ENCODE measurements around the gene ARHGAP20. TPM values are rescaled to one million over a fixed set of nuclear protein-coding genes. Genes with fewer than 3 reads are reported as not detected.

ARHGAP20 gene
- total RNA-seq, 2 experiments from 2014 or later, result 0.11 to 0.14 TPM

DNA sequence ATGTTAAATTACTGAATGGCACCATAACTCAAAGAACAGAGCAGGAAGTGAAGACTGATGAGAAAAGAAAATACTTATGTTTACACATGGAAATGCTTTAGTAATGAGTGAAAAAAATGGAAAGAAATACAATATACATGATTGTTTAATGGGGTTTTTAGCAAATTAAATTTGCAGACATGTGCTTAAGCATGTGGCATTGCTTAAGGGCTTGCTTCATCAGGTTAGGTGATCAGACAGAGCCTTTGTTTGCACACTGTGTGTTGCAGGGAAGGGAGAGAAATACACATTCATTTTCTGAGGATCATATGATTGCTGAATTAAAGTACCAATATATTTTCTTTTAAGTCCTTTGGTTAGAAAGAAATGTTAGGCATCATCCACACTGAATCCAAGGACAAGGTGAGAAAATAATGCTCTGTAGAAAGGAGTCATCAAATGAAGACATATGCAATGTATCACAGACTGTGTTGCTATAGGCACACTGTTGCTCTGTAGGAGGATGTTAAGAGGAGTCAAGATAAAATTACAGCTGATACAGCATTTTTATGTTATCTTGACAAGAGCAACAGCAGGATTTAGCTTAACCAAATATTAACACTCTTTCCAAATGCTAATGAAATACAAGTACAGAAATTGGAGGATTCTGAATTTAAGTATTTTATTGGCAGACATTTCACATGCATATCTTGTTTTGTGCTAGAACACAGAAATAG is 23.4 kb upstream of the ARHGAP20 start:
- POLR2A ChIA-PET, result no interaction called here
- H3K27ac Mint-ChIP-seq, result no peak overlapping the region
- peaks cover 18% of the 10 kb centered on the region for H3K27me3 Mint-ChIP-seq
- no peak for ATAC-seq (ENCODE audit: low read depth)
- no peaks in the 10 kb centered on the region for H3K36me3 Mint-ChIP-seq
- no peak overlapping the region for H3K4me3 Mint-ChIP-seq
- no peaks in the 10 kb centered on the region for H3K9me3 Mint-ChIP-seq
- DNase-seq, result no peak
- H3K4me1 Mint-ChIP-seq, result no peaks in the 10 kb centered on the region

DNA sequence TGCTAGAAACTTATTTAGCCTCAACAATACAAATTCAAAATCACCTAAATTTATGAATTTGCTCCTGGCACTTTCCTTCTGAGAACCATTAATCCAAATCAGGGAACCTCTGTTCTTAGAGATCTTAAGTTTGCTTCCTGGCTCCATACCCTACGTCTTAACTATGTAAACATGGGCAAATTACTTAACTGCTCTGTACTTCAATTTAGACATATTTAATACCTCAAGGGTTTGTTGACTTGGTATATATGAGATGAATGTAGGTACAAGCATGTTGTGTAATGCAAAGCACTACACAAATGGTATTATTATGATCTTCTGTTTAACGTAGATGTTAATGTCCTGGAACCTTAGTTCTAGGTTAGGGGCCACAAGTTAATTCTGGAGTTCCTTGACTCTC is 22.6 kb upstream of the ARHGAP20 start:
- Mint-ChIP-seq H3K9me3 (no peaks in the 10 kb centered on the region), H3K4me3 (no peak overlapping the region), H3K4me1 (no peaks in the 10 kb centered on the region), H3K36me3 (no peaks in the 10 kb centered on the region), H3K27ac (no peak overlapping the region), H3K27me3 (peaks cover 18% of the 10 kb centered on the region)
- ATAC-seq (ENCODE audit: low read depth), result no peak
- DNase-seq, result no peak
- POLR2A ChIA-PET, result no interaction called here

DNA sequence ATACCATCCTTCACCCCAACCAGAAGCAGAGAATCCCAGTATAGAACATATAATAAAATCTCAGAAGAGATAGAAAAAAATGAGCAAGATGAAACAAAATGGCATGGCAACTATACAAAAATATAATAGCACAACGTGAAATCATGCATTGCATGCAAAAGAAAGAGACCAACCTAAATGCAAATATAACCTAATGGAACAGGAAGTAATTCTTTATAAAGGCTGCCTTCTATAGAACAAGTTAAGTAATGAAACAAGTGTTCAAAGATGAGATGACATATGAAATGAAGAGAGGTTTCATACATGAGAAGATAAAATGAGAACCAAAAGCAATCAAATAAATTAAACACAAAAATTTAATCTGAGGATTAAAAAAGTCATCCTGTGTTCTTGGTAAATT is 18.5 kb upstream of the ARHGAP20 start:
- POLR2A ChIA-PET, result no interaction called here
- Mint-ChIP-seq H3K4me1 (no peaks in the 10 kb centered on the region), H3K27me3 (peaks cover 14% of the 10 kb centered on the region), H3K4me3 (no peak overlapping the region), H3K27ac (no peak overlapping the region), H3K9me3 (no peaks in the 10 kb centered on the region), H3K36me3 (no peaks in the 10 kb centered on the region)
- ATAC-seq (ENCODE audit: low read depth) (no peak), DNase-seq (no peak)

DNA sequence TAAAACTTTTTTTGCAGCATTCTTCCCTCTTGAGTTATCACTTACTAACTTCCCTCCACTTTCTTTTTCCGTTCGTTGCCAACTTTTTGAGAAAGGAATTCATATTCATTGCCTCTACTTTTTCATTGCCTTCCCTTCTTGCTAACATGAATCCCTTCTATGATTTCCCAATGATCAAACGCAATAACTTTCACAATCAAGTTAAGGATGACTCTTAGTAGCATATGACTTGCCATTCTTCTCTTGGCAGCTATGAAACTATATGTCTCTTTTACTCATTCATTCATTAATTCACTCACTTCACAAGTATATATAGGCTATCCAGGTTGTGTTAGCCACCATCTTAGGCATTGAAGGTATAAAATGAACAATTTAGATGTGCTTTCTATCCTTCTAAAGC is 16.6 kb upstream of the ARHGAP20 start:
- no peaks in the 10 kb centered on the region for H3K9me3 Mint-ChIP-seq
- peaks cover 5% of the 10 kb centered on the region for H3K27me3 Mint-ChIP-seq
- POLR2A ChIA-PET, result no interaction called here
- no peak overlapping the region for H3K27ac Mint-ChIP-seq
- no peaks in the 10 kb centered on the region for H3K4me1 Mint-ChIP-seq
- ATAC-seq (ENCODE audit: low read depth), result no peak
- no peak for DNase-seq
- H3K4me3 Mint-ChIP-seq, result no peak overlapping the region
- no peaks in the 10 kb centered on the region for H3K36me3 Mint-ChIP-seq

DNA sequence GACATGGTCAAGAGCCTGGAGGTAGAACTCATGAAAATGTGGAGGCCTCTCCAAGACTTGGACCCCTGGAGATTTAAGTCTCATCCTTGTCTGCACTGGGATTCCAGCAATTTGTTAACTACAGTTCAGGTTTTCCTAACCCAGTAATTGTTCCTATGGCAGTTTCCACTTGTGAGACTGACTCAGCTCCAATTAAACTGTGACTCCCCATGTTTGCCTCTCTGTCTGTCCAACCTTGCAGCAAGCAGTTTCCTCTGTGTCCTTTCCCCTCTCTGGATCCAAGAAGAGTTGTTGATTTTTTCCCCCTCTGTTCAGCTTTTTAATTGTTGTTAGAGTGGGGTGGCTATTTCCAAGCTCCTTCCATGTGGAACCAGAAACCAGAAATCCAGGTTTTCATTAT is 16.2 kb upstream of the ARHGAP20 start:
- POLR2A ChIA-PET, result no interaction called here
- H3K27me3 Mint-ChIP-seq, result peaks cover 5% of the 10 kb centered on the region
- no peak overlapping the region for H3K27ac Mint-ChIP-seq
- H3K4me3 Mint-ChIP-seq, result no peak overlapping the region
- DNase-seq, result no peak
- H3K36me3 Mint-ChIP-seq, result no peaks in the 10 kb centered on the region
- no peak for ATAC-seq (ENCODE audit: low read depth)
- H3K4me1 Mint-ChIP-seq, result no peaks in the 10 kb centered on the region
- no peaks in the 10 kb centered on the region for H3K9me3 Mint-ChIP-seq

DNA sequence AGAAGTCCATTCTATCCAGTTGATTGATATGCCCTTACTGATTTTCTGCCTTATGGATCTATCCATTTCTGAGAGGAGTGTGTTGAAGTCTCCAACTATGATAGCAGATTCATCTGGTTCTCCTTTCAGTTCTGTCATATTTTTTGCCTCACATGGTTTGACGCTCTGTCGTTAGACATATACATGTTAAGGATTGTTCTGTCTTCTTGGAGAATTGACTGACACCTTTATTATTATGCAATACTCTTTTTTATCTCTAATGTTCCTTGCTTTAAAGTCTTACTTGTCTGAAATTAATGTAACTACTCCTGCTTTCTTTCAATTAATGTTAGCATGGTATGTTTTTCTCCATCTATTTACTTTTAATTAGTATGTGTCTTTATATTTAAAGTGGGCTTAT is 12.1 kb upstream of the ARHGAP20 start:
- no peak for ATAC-seq (ENCODE audit: low read depth)
- Mint-ChIP-seq H3K27ac (no peak overlapping the region), H3K4me3 (no peak overlapping the region), H3K27me3 (peaks cover 9% of the 10 kb centered on the region), H3K9me3 (no peaks in the 10 kb centered on the region), H3K36me3 (no peaks in the 10 kb centered on the region), H3K4me1 (no peaks in the 10 kb centered on the region)
- no peak for DNase-seq
- POLR2A ChIA-PET, result no interaction called here

DNA sequence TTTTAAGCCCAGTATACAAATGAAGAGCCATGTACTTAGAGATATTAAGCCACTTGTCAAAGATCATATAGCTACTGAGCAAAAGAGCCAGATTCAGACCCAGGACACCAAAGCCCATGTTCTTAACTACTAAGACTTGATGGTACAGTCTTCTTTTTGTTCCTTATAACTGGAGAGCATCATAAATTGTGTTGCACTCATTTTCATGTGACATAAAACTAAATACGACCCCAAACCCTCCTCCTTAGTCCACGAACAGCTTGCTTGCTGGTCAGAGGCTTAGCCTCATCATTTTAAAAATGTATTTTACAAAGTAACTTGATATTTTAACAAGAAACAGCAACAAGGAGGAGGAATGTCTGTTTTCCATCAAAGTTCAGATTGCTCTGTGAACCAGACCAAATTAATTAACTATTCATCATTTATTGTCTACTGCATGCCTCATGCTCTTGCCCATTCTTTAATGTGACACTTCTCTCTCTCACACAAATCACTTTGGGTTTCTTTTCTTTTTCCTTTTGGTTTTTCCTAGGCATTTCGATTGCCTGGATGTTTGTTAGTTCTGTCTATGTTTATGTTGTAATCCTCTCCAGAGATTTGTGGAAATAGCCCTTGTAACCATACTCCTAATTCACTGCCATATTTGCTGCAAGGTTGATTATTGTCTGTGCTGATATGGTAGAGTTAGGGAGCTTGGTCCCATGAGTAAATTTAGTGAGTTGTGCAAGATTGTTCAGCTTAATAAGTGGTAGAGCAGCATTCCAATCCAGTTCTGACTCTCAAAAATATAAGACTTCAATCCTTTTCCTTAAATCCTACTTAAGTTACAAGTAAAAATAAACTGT is 8.4 kb upstream of the ARHGAP20 start:
- no peaks in the 10 kb centered on the region for H3K36me3 Mint-ChIP-seq
- H3K9me3 Mint-ChIP-seq, result no peaks in the 10 kb centered on the region
- H3K4me1 Mint-ChIP-seq, result no peaks in the 10 kb centered on the region
- H3K4me3 Mint-ChIP-seq, result no peak overlapping the region
- peaks cover 9% of the 10 kb centered on the region for H3K27me3 Mint-ChIP-seq
- POLR2A ChIA-PET, result no interaction called here
- H3K27ac Mint-ChIP-seq, result no peak overlapping the region
- ATAC-seq (ENCODE audit: low read depth) (no peak), DNase-seq (no peak)

DNA sequence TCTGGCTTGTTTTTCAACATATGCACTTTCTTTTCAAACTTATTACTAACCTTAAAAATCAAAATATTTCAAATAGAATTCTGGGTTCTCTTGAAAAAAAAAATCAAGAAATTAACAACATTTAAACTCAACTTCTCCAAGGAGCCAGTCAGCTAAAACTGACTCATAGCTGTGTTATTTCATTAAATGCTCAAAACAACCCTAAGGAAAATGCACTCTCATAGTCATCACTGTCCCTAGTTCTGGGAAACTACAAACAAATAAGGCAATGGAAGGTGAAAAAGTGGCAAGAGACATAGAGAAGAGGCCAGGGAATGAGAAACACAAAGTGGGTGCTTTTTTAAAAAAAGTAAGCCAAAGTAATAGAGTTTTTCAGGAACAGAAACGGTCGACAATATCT is 4.1 kb upstream of the ARHGAP20 start:
- POLR2A ChIA-PET, result no interaction called here
- ATAC-seq (ENCODE audit: low read depth), result no peak

DNA sequence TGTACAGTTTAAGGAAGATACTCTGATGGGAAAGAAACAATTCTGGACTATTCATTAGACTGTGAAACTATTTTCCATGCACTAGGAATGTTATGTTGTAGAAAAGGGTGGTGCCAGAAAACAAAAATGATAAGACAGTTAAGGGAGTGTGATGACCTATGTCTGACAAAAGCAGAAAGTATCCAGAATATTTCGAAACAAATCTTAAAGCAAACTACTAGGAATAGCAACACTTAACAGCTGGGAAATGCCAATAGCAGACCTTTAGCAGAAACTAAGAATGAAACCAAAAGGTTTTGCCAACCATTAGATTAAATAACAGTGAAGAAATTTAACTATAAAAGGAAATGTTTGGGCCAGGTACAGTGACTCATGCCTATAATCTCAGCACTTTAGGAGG is 3.3 kb upstream of the ARHGAP20 start:
- Mint-ChIP-seq H3K4me1 (peaks cover 8% of the 10 kb centered on the region), H3K36me3 (no peaks in the 10 kb centered on the region), H3K27ac (no peak overlapping the region), H3K9me3 (no peaks in the 10 kb centered on the region), H3K4me3 (no peak overlapping the region), H3K27me3 (peaks cover 29% of the 10 kb centered on the region)
- POLR2A ChIA-PET, result no interaction called here
- no peak for DNase-seq
- no peak for ATAC-seq (ENCODE audit: low read depth)

More for the DNA sequence above, 4.1 kb upstream of the ARHGAP20 start:
- peaks cover 28% of the 10 kb centered on the region for H3K27me3 Mint-ChIP-seq
- no peak for DNase-seq
- H3K4me1 Mint-ChIP-seq, result peaks cover 5% of the 10 kb centered on the region
- no peaks in the 10 kb centered on the region for H3K9me3 Mint-ChIP-seq
- H3K4me3 Mint-ChIP-seq, result no peak overlapping the region
- no peak overlapping the region for H3K27ac Mint-ChIP-seq
- H3K36me3 Mint-ChIP-seq, result no peaks in the 10 kb centered on the region

DNA sequence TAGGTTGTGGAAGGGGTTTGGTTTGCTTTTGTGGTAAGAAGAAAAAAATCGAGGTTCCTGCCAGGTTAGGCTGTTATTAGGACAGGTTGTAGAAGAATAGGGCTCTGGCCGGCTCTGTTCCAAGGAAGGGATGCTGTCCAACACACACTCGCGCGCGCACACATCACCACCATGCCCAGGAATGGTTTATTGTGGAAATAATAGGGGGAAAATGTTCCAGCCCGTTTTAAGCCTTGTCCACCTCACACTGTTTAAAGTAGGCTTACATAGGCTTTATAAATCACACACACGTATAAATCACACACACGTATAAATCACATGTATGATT is 1.2 kb upstream of the ARHGAP20 start:
- Mint-ChIP-seq H3K27ac (no peak overlapping the region), H3K27me3 (peaks cover 45% of the 10 kb centered on the region)

DNA sequence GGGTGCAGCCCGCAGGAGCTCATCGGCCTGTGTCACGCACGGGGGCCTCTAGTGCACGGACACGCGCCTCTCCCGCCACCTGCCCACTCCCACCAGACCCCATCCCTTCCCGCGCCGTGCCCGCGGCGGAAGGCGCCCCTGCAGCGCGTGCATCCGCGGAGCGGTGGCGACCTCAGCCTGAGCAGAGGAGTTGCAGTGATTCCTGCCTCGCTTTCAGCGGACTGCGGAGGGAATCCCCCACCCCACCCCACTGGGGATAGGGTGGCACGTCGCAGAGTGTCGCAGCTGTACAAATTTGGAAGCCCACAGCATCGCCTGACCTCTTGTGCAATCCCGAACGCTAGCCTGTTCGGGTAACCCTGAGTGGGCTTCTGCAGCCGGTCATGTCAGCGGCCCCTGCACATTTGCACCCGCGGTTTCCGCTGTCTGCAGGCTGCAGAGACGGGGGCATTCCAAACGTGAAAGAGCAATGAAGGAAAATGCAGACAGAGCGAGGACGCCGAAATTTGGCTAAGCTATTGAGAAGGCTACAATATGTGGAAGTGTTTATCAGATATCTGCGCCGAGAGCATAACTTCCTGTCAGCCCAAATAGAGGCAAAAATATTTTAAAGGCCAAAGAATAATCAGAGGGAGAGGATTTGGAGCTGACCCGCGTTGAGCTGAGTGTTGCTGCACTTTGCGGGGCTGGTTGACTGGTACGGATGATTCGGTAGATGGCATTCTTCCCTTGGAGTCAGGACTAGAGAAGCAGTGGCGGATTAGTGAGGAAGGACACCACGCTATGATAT is 617 bp upstream of the ARHGAP20 start:
- DNase-seq, result no peak
- H3K27ac Mint-ChIP-seq, result no peak overlapping the region
- peaks cover 9% of the 10 kb centered on the region for H3K4me1 Mint-ChIP-seq
- POLR2A ChIA-PET, result no interaction called here
- peaks cover 50% of the 10 kb centered on the region for H3K27me3 Mint-ChIP-seq
- H3K36me3 Mint-ChIP-seq, result no peaks in the 10 kb centered on the region
- no peaks in the 10 kb centered on the region for H3K9me3 Mint-ChIP-seq
- peak overlapping the region; percentile 54 for H3K4me3 Mint-ChIP-seq
- peak; percentile 11 for ATAC-seq (ENCODE audit: low read depth)

More for the DNA sequence above, 1.2 kb upstream of the ARHGAP20 start:
- no peaks in the 10 kb centered on the region for H3K9me3 Mint-ChIP-seq
- POLR2A ChIA-PET, result no interaction called here
- DNase-seq (no peak), ATAC-seq (ENCODE audit: low read depth) (no peak)
- peak overlapping the region; percentile 54 for H3K4me3 Mint-ChIP-seq
- no peaks in the 10 kb centered on the region for H3K36me3 Mint-ChIP-seq
- H3K4me1 Mint-ChIP-seq, result peaks cover 9% of the 10 kb centered on the region

DNA sequence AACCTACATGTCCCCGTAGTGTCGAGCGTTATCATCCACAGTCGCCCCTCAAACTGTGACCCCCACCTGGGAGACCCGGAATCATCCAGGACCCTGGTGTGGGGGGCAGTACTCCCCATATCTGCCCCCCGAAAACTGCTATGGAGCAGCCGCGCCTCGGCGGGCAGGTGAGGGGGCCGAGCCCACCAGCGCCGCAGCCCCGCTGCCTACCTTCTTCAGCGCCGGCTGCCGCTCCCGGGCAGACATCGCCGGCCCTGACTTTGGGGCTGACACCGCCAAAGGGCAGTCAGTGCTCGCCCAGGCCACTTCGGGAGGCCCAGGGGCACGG is 825 bp downstream of the ARHGAP20 start:
- H3K4me3 Mint-ChIP-seq, result no peak overlapping the region
- H3K9me3 Mint-ChIP-seq, result no peaks in the 10 kb centered on the region
- ATAC-seq (ENCODE audit: low read depth) (no peak), DNase-seq (no peak)
- H3K27me3 Mint-ChIP-seq, result peaks cover 58% of the 10 kb centered on the region
- H3K36me3 Mint-ChIP-seq, result no peaks in the 10 kb centered on the region
- no peak overlapping the region for H3K27ac Mint-ChIP-seq
- POLR2A ChIA-PET, result no interaction called here
- H3K4me1 Mint-ChIP-seq, result peaks cover 9% of the 10 kb centered on the region

DNA sequence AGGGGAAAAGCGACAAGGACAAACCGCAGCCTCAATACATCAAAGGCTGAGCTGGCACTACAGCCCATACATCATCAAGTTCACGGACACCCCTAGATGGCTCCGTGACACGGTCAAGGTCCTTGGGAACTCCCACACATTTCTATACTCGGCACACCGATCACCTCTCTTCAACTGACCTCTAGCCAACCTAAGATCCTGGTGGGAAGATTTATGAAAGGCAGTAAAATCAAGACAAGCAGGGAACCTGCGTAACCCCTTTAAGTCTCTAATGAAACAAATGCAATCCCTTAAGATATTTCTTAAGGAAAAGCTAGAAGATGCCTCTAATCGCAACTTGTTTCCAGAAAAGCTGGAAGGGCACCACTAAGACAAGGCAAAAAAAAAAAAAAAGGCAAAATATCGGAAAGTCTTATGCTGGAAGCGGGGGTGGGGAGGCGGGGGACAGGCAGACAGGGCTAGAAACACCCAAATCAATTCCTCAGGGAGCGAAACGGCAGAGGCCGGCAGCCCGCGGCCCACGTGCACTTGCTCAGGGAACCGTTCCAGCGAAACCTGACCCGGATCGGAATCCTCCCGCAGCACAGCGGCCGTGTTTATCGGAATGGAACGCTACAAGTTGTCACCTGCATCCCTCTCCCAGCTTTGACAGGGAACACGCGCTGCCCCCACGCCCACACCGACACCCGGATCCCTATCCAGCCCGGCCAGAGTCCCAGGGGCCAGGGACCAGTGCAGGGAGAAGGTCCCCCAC is 1.4 kb downstream of the ARHGAP20 start:
- peaks cover 9% of the 10 kb centered on the region for H3K4me1 Mint-ChIP-seq
- peak overlapping the region; percentile 71 for H3K4me3 Mint-ChIP-seq
- H3K9me3 Mint-ChIP-seq, result no peaks in the 10 kb centered on the region
- no peak for ATAC-seq (ENCODE audit: low read depth)
- H3K36me3 Mint-ChIP-seq, result no peaks in the 10 kb centered on the region
- DNase-seq, result no peak
- no peak overlapping the region for H3K27ac Mint-ChIP-seq
- POLR2A ChIA-PET, result no interaction called here
- H3K27me3 Mint-ChIP-seq, result peaks cover 58% of the 10 kb centered on the region
